WTC11 (cell line): Measurements from ENCODE around the gene BTBD17. TPM values are rescaled to one million over a fixed set of nuclear protein-coding genes. Genes with fewer than 3 reads are reported as not detected.

Source experiments
- E2F4 ChIP-seq: sonication (generic); formaldehyde crosslinking; IDR thresholded peaks from 2 replicates; pipeline ENCODE4 v1.8.1; 2022; ENCODE audit warnings: low read depth, mild to moderate bottlenecking, moderate library complexity, missing genetic modification reagents, borderline replicate concordance
- HMGA2 ChIP-seq: fragments of 250-450 bp; sonication (Bioruptor Pico); IDR thresholded peaks from 2 replicates; pipeline ENCODE4 v1.4.0; 2021; ENCODE audit warnings: mild to moderate bottlenecking, moderate library complexity
- JUN ChIP-seq: sonication (generic); formaldehyde crosslinking; IDR thresholded peaks from 2 replicates; pipeline ENCODE4 v1.8.0; 2023; ENCODE audit warnings: mild to moderate bottlenecking, missing genetic modification reagents
- NR2C2 ChIP-seq: sonication (generic); formaldehyde crosslinking; IDR thresholded peaks from 2 replicates; pipeline ENCODE4 v1.8.0; 2022; ENCODE audit warnings: mild to moderate bottlenecking, missing genetic modification reagents
- PRRX2 ChIP-seq: fragments of 250-450 bp; sonication (Bioruptor Pico); IDR thresholded peaks from 2 replicates; pipeline ENCODE4 v1.8.0; 2021; ENCODE audit warnings: mild to moderate bottlenecking
- TEAD4 ChIP-seq: sonication (generic); formaldehyde crosslinking; IDR thresholded peaks from 2 replicates; pipeline ENCODE4 v1.8.0; 2022; ENCODE audit warnings: mild to moderate bottlenecking, missing genetic modification reagents
- ZBTB21 ChIP-seq: sonication (generic); formaldehyde crosslinking; IDR thresholded peaks from 2 replicates; pipeline ENCODE4 v1.8.1; 2023; ENCODE audit warnings: mild to moderate bottlenecking, missing genetic modification reagents, borderline replicate concordance
- ZNF232 ChIP-seq: sonication (generic); formaldehyde crosslinking; IDR thresholded peaks from 2 replicates; pipeline ENCODE4 v1.8.0; 2022; ENCODE audit warnings: mild to moderate bottlenecking, missing genetic modification reagents
- ZNF263 ChIP-seq: sonication (generic); formaldehyde crosslinking; IDR thresholded peaks from 2 replicates; pipeline ENCODE4 v1.8.1; 2022; ENCODE audit warnings: low read depth, mild to moderate bottlenecking, moderate library complexity, missing genetic modification reagents
- ZNF396 ChIP-seq: fragments of 250-450 bp; sonication (Bioruptor Pico); IDR thresholded peaks from 2 replicates; pipeline ENCODE4 v1.8.0; 2021; ENCODE audit warnings: mild to moderate bottlenecking, moderate library complexity, borderline replicate concordance
- ZNF512 ChIP-seq: sonication (generic); formaldehyde crosslinking; IDR thresholded peaks from 2 replicates; pipeline ENCODE4 v1.8.1; 2022; ENCODE audit warnings: missing genetic modification reagents, borderline replicate concordance
- total RNA-seq: library from RNA; stranded (reverse); gene quantifications from 3 replicates; pipeline ENCODE4 v1.2.3, GENCODE V29; 2021
- TF ChIP-seq, protein P1 (sequence below): sonication (generic); formaldehyde crosslinking; IDR thresholded peaks from 2 replicates; pipeline ENCODE4 v1.8.1; 2023; ENCODE audit warnings: mild to moderate bottlenecking, missing genetic modification reagents, borderline replicate concordance
- TF ChIP-seq, protein P2 (sequence below): fragments of 250-450 bp; sonication (Bioruptor Pico); IDR thresholded peaks from 2 replicates; pipeline ENCODE4 v1.9.0; 2021; ENCODE audit warnings: mild to moderate bottlenecking
- TF ChIP-seq, protein P3 (sequence below): fragments of 250-450 bp; sonication (Bioruptor Pico); IDR thresholded peaks from 2 replicates; pipeline ENCODE4 v1.9.0; 2021; ENCODE audit warnings: mild to moderate bottlenecking
- TF ChIP-seq, protein P4 (sequence below): sonication (generic); formaldehyde crosslinking; IDR thresholded peaks from 2 replicates; pipeline ENCODE4 v1.8.0; 2022; ENCODE audit warnings: mild to moderate bottlenecking, missing genetic modification reagents
- TF ChIP-seq, protein P5 (sequence below): sonication (generic); formaldehyde crosslinking; IDR thresholded peaks from 2 replicates; pipeline ENCODE4 v1.8.1; 2023; ENCODE audit warnings: mild to moderate bottlenecking, missing genetic modification reagents

Gene BTBD17
- total RNA-seq, 1 experiment from 2014 or later: 0.94 TPM

GRCh38 chr17:74326506-74326905 is 35.2 kb downstream of the BTBD17 start (continued):
- TF ChIP-seq, protein P1, sequence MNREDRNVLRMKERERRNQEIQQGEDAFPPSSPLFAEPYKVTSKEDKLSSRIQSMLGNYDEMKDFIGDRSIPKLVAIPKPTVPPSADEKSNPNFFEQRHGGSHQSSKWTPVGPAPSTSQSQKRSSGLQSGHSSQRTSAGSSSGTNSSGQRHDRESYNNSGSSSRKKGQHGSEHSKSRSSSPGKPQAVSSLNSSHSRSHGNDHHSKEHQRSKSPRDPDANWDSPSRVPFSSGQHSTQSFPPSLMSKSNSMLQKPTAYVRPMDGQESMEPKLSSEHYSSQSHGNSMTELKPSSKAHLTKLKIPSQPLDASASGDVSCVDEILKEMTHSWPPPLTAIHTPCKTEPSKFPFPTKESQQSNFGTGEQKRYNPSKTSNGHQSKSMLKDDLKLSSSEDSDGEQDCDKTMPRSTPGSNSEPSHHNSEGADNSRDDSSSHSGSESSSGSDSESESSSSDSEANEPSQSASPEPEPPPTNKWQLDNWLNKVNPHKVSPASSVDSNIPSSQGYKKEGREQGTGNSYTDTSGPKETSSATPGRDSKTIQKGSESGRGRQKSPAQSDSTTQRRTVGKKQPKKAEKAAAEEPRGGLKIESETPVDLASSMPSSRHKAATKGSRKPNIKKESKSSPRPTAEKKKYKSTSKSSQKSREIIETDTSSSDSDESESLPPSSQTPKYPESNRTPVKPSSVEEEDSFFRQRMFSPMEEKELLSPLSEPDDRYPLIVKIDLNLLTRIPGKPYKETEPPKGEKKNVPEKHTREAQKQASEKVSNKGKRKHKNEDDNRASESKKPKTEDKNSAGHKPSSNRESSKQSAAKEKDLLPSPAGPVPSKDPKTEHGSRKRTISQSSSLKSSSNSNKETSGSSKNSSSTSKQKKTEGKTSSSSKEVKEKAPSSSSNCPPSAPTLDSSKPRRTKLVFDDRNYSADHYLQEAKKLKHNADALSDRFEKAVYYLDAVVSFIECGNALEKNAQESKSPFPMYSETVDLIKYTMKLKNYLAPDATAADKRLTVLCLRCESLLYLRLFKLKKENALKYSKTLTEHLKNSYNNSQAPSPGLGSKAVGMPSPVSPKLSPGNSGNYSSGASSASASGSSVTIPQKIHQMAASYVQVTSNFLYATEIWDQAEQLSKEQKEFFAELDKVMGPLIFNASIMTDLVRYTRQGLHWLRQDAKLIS: no peak
- TF ChIP-seq PRRX2 (CRISPR knock-in tag): no peak
- TF ChIP-seq, protein P2, sequence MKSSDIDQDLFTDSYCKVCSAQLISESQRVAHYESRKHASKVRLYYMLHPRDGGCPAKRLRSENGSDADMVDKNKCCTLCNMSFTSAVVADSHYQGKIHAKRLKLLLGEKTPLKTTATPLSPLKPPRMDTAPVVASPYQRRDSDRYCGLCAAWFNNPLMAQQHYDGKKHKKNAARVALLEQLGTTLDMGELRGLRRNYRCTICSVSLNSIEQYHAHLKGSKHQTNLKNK (CRISPR knock-in tag): no peak
- TF ChIP-seq NR2C2 (CRISPR knock-in tag): no peak
- TF ChIP-seq, protein P3, sequence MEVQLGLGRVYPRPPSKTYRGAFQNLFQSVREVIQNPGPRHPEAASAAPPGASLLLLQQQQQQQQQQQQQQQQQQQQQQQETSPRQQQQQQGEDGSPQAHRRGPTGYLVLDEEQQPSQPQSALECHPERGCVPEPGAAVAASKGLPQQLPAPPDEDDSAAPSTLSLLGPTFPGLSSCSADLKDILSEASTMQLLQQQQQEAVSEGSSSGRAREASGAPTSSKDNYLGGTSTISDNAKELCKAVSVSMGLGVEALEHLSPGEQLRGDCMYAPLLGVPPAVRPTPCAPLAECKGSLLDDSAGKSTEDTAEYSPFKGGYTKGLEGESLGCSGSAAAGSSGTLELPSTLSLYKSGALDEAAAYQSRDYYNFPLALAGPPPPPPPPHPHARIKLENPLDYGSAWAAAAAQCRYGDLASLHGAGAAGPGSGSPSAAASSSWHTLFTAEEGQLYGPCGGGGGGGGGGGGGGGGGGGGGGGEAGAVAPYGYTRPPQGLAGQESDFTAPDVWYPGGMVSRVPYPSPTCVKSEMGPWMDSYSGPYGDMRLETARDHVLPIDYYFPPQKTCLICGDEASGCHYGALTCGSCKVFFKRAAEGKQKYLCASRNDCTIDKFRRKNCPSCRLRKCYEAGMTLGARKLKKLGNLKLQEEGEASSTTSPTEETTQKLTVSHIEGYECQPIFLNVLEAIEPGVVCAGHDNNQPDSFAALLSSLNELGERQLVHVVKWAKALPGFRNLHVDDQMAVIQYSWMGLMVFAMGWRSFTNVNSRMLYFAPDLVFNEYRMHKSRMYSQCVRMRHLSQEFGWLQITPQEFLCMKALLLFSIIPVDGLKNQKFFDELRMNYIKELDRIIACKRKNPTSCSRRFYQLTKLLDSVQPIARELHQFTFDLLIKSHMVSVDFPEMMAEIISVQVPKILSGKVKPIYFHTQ (CRISPR knock-in tag): no peak
- no peak for TF ChIP-seq ZNF512
- no peak for TF ChIP-seq ZBTB21 (CRISPR knock-in tag)
- TF ChIP-seq, protein P4, sequence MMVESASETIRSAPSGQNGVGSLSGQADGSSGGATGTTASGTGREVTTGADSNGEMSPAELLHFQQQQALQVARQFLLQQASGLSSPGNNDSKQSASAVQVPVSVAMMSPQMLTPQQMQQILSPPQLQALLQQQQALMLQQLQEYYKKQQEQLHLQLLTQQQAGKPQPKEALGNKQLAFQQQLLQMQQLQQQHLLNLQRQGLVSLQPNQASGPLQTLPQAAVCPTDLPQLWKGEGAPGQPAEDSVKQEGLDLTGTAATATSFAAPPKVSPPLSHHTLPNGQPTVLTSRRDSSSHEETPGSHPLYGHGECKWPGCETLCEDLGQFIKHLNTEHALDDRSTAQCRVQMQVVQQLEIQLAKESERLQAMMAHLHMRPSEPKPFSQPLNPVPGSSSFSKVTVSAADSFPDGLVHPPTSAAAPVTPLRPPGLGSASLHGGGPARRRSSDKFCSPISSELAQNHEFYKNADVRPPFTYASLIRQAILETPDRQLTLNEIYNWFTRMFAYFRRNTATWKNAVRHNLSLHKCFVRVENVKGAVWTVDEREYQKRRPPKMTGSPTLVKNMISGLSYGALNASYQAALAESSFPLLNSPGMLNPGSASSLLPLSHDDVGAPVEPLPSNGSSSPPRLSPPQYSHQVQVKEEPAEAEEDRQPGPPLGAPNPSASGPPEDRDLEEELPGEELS (CRISPR knock-in tag): no peak
- TF ChIP-seq ZNF396 (CRISPR knock-in tag): no peak
- no peak for TF ChIP-seq JUN (CRISPR knock-in tag)
- TF ChIP-seq ZNF232 (CRISPR knock-in tag): no peak
- TF ChIP-seq, protein P5, sequence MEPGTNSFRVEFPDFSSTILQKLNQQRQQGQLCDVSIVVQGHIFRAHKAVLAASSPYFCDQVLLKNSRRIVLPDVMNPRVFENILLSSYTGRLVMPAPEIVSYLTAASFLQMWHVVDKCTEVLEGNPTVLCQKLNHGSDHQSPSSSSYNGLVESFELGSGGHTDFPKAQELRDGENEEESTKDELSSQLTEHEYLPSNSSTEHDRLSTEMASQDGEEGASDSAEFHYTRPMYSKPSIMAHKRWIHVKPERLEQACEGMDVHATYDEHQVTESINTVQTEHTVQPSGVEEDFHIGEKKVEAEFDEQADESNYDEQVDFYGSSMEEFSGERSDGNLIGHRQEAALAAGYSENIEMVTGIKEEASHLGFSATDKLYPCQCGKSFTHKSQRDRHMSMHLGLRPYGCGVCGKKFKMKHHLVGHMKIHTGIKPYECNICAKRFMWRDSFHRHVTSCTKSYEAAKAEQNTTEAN (CRISPR knock-in tag): no peak
- no peak for TF ChIP-seq HMGA2
- no peak for TF ChIP-seq ZNF263
- TF ChIP-seq TEAD4: no peak
- no peak for TF ChIP-seq E2F4 (CRISPR knock-in tag)
